Activated T-cell treated with anti-CD3 and anti-CD28 coated beads, Interleukin-2, amount 50 U/mL, for 48 hours (primary cell): ENCODE measurements around the gene PEX10.
"Not testable (repeated sequence)": the region's sequence is repeated elsewhere in the genome, so short reads cannot be mapped to it uniquely, and the experiment has no call there.

ENCODE experiments used
- DNase-seq, 2 experiments: peaks; one replicate each; pipeline ENCODE4 v3.0.0-alpha.2; 2020

PEX10 gene

GRCh38 chr1:2442661-2443060 is 30.3 kb upstream of the PEX10 start:
- no peak for DNase-seq

- no peak for DNase-seq
Observed at GRCh38 chr1:2441746-2442145, 29.4 kb upstream of the PEX10 start.

GRCh38 chr1:2440346-2440745 is 28.0 kb upstream of the PEX10 start:
- not testable (repeated sequence) for DNase-seq

GRCh38 chr1:2439369-2439768 is 27.0 kb upstream of the PEX10 start:
- no peak for DNase-seq

GRCh38 chr1:2438641-2439040 is 26.3 kb upstream of the PEX10 start:
- DNase-seq, result no peak

GRCh38 chr1:2438038-2438437 is 25.7 kb upstream of the PEX10 start:
- no peak for DNase-seq

- no peak for DNase-seq
Observed at GRCh38 chr1:2437617-2438016, 25.3 kb upstream of the PEX10 start.

- DNase-seq, result no peak
Observed at GRCh38 chr1:2436876-2437275, 24.5 kb upstream of the PEX10 start.

- DNase-seq, result no peak
Observed at GRCh38 chr1:2435746-2436355, 23.5 kb upstream of the PEX10 start.

- DNase-seq, result no peak
Observed at GRCh38 chr1:2435091-2435490, 22.7 kb upstream of the PEX10 start.

- DNase-seq, result no peak
Observed at GRCh38 chr1:2433936-2434655, 21.7 kb upstream of the PEX10 start.

GRCh38 chr1:2433196-2433595 is 20.8 kb upstream of the PEX10 start:
- DNase-seq, result no peak

- no peak for DNase-seq
Observed at GRCh38 chr1:2432441-2432844, 20.1 kb upstream of the PEX10 start.

- DNase-seq, result no peak
Observed at GRCh38 chr1:2431518-2431917, 19.2 kb upstream of the PEX10 start.

- no peak for DNase-seq
Observed at GRCh38 chr1:2431103-2431502, 18.7 kb upstream of the PEX10 start.

- no peak for DNase-seq
Observed at GRCh38 chr1:2430592-2430973, 18.2 kb upstream of the PEX10 start.

GRCh38 chr1:2429780-2430591 is 17.6 kb upstream of the PEX10 start:
- peak; percentile 44 to 60 for DNase-seq

- no peak for DNase-seq
Observed at GRCh38 chr1:2428490-2428889, 16.1 kb upstream of the PEX10 start.

GRCh38 chr1:2427976-2428375 is 15.6 kb upstream of the PEX10 start:
- no peak for DNase-seq

GRCh38 chr1:2427051-2427450 is 14.7 kb upstream of the PEX10 start:
- no peak for DNase-seq

- DNase-seq, result no peak
Observed at GRCh38 chr1:2426540-2426939, 14.2 kb upstream of the PEX10 start.

- no peak for DNase-seq
Observed at GRCh38 chr1:2425892-2426291, 13.5 kb upstream of the PEX10 start.

GRCh38 chr1:2422523-2422922 is 10.2 kb upstream of the PEX10 start:
- DNase-seq, result no peak

- no peak for DNase-seq
Observed at GRCh38 chr1:2419416-2419815, 7.1 kb upstream of the PEX10 start.
